ENCODE measurements around the gene UBE2E3. TPM values are rescaled to one million over a fixed set of nuclear protein-coding genes. Genes with fewer than 3 reads are reported as not detected.

UBE2E3 gene
- total RNA-seq, 1 experiment from 2014 or later: 180 TPM

DNA sequence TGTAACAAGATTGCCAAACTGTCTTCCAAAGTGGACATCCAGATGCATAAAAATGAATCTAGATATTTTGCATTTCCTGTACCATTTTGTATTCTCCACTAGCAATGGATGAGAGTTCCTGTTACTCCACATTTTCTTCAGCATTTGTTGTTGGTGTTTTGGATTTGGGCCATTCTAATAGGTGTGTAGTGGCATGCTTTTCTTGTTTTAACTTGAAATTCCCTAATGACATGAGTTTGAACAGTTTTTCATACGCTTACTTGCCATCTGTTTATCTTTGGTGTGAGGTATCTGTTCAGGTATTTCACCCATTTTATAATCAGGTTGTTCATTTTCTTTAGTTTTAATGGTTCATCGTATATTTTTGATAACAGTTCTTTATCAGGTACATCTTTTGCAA, 73.9 kb downstream of the UBE2E3 start:
- no TSS peak for BruUV-seq (replicated peaks)

DNA sequence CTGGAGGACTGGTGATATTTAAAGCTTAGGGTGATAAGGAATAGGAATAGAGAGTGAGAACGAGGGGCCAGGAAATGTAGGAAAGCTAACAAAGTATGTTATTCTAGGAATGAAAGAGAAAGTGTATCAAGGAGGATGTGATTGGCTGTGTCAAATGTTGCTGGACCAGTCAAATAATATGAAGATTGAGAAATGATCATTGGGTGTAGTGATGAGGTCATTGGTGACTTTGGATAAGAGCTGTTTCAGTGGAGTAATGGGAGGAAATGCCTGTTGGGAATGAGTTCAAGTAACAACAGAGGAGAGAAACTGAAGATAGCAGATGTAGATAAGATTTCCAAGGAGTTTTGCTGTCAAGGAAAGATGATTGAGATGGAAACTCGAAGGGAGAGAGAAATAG, 74.4 kb downstream of the UBE2E3 start:
- no peak overlapping the region for H2AFZ ChIP-seq
- H3K27me3 ChIP-seq (ENCODE audit: insufficient read depth, low read depth): no peaks in the 10 kb centered on the region
- ChIA-PET CTCF (no interaction called here), POLR2A (ENCODE audit: unreplicated experiment) (no interaction called here)
- H3F3A ChIP-seq (ENCODE audit: insufficient read depth, low read depth): peaks cover 8% of the 10 kb centered on the region; the same call in 1 of the 2 replicates
- H3K36me3 ChIP-seq (ENCODE audit: low read depth): 0 out of 2 replicates have a peak, but pooled peaks cover 6% of the 10 kb centered on the region
- intact Hi-C loops (cut with micrococcal nuclease; ENCODE audit: unreplicated experiment): loop anchor here (10.0 kb wide), 1 partner anchor 180 kb away; no protein-coding TSS in a partner anchor
- no TSS peak for BruUV-seq (replicated peaks)
- H3K4me1 ChIP-seq (replicated peaks; ENCODE audit: insufficient read depth): no peaks in the 10 kb centered on the region
- H3K4me2 ChIP-seq: no peak overlapping the region
- H3K27ac ChIP-seq: no peak overlapping the region
- peaks cover 54% of the 10 kb centered on the region for H3K79me2 ChIP-seq (ENCODE audit: low read depth)
- TF ChIP-seq EZH2 (IDR thresholded peaks at IDR 0.05; ENCODE audit: low read depth): no peak
- TF ChIP-seq, protein P1, sequence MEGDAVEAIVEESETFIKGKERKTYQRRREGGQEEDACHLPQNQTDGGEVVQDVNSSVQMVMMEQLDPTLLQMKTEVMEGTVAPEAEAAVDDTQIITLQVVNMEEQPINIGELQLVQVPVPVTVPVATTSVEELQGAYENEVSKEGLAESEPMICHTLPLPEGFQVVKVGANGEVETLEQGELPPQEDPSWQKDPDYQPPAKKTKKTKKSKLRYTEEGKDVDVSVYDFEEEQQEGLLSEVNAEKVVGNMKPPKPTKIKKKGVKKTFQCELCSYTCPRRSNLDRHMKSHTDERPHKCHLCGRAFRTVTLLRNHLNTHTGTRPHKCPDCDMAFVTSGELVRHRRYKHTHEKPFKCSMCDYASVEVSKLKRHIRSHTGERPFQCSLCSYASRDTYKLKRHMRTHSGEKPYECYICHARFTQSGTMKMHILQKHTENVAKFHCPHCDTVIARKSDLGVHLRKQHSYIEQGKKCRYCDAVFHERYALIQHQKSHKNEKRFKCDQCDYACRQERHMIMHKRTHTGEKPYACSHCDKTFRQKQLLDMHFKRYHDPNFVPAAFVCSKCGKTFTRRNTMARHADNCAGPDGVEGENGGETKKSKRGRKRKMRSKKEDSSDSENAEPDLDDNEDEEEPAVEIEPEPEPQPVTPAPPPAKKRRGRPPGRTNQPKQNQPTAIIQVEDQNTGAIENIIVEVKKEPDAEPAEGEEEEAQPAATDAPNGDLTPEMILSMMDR (conservative IDR thresholded peaks at IDR 0.05): no peak
- no peak for DNase-seq
- no peaks in the 10 kb centered on the region for H3K9me2 ChIP-seq (ENCODE audit: insufficient read depth)
- 0 out of 2 replicates have a peak, but pooled peaks cover 6% of the 10 kb centered on the region for H4K20me1 ChIP-seq (ENCODE audit: insufficient read depth)
- 0 out of 2 replicates have a peak, but pooled peaks cover 4% of the 10 kb centered on the region for H3K9me3 ChIP-seq (ENCODE audit: insufficient read depth, low read depth)
- H3K4me3 ChIP-seq: no peak overlapping the region

More for the DNA sequence above, 73.9 kb downstream of the UBE2E3 start:
- 0 out of 2 replicates have a peak, but pooled peaks cover 4% of the 10 kb centered on the region for H3K9me3 ChIP-seq (ENCODE audit: insufficient read depth, low read depth)
- no peak overlapping the region for H3K27ac ChIP-seq
- H3F3A ChIP-seq (ENCODE audit: insufficient read depth, low read depth): peaks cover 8% of the 10 kb centered on the region; the same call in 1 of the 2 replicates
- H3K4me2 ChIP-seq: no peak overlapping the region
- no peak for DNase-seq
- intact Hi-C loops (cut with micrococcal nuclease; ENCODE audit: unreplicated experiment): loop anchor here (10.0 kb wide), 1 partner anchor 179 kb away; no protein-coding TSS in a partner anchor
- peaks cover 54% of the 10 kb centered on the region for H3K79me2 ChIP-seq (ENCODE audit: low read depth)
- ChIA-PET POLR2A (ENCODE audit: unreplicated experiment) (no interaction called here), CTCF (no interaction called here)
- no peak for TF ChIP-seq EZH2 (IDR thresholded peaks at IDR 0.05; ENCODE audit: low read depth)
- TF ChIP-seq, protein P1 (conservative IDR thresholded peaks at IDR 0.05): no peak
- H3K36me3 ChIP-seq (ENCODE audit: low read depth): 0 out of 2 replicates have a peak, but pooled peaks cover 6% of the 10 kb centered on the region
- H2AFZ ChIP-seq: no peak overlapping the region
- no peak overlapping the region for H3K4me3 ChIP-seq
- no peaks in the 10 kb centered on the region for H3K4me1 ChIP-seq (replicated peaks; ENCODE audit: insufficient read depth)
- 0 out of 2 replicates have a peak, but pooled peaks cover 3% of the 10 kb centered on the region for H4K20me1 ChIP-seq (ENCODE audit: insufficient read depth)
- no peaks in the 10 kb centered on the region for H3K27me3 ChIP-seq (ENCODE audit: insufficient read depth, low read depth)
- H3K9me2 ChIP-seq (ENCODE audit: insufficient read depth): no peaks in the 10 kb centered on the region

DNA sequence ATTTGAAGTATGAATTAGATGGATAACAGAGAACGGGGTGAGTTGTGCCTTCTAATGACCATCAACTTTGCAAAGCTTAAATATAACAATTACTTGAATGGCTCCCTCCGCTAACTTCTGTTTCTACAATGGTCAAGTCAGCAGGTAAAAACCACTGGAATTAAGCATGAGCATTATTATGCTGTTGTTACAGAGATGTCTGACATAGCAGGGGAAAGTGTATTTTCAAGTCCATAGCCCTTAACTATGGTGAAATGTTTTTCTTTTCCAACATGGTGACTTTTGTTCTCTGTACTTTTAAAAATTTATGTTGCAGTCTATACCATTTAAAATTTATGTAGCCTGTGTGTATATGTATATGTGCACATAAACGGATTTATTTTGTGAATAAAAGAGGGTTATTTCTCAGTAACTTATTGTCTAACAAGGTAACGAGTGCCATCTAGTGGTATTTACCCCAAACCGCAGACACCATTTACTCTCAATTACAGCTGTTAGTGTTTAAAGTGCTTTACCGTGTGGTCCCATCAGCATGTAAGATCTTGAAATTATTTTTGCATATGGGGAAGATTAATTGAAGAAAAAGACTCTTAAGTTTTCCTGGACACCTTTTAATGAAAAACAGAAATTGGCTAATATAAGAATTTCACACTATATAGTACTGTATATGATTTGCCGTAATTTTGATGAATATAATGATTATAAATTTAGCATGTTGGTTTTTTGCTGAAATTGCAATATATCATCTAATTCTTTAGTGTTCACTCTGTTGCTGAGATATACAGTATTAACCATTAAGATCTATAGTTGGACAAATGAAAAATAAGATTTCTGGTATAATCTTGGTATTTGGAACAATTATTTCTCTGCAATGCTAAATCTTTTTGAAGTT, 78.2 kb downstream of the UBE2E3 start:
- Histone ChIP-seq H3K79me2 (ENCODE audit: low read depth) (peaks cover 34% of the 10 kb centered on the region), H3K27me3 (ENCODE audit: insufficient read depth, low read depth) (no peaks in the 10 kb centered on the region), H4K20me1 (ENCODE audit: insufficient read depth) (0 out of 2 replicates have a peak, but pooled peaks cover 7% of the 10 kb centered on the region), H2AFZ (no peak overlapping the region), H3K27ac (no peak overlapping the region), H3K4me2 (no peak overlapping the region), H3K4me1 (replicated peaks; ENCODE audit: insufficient read depth) (no peaks in the 10 kb centered on the region), H3K9me3 (ENCODE audit: insufficient read depth, low read depth) (0 out of 2 replicates have a peak, but pooled peaks cover 4% of the 10 kb centered on the region), H3K4me3 (no peak overlapping the region), H3K9me2 (ENCODE audit: insufficient read depth) (no peaks in the 10 kb centered on the region), H3K36me3 (ENCODE audit: low read depth) (peaks cover 26% of the 10 kb centered on the region; the same call in 1 of the 2 replicates), H3F3A (ENCODE audit: insufficient read depth, low read depth) (peaks cover 8% of the 10 kb centered on the region; the same call in 1 of the 2 replicates)
- ChIA-PET CTCF (interaction anchor here (0.6 to 1.0 kb wide), 4 partner anchors 12 to 933 kb away, joined by 3 to 7 read pairs (median 4); no protein-coding TSS in a partner anchor), POLR2A (ENCODE audit: unreplicated experiment) (interaction anchor here (0.5 kb wide), 1 partner anchor 10 kb away, joined by 5 read pairs; no protein-coding TSS in a partner anchor)
- peak in 1 of 2 experiments; percentile 56 for DNase-seq
- BruUV-seq (replicated peaks): no TSS peak
- TF ChIP-seq, protein P1 (conservative IDR thresholded peaks at IDR 0.05): peak; percentile 99
- TF ChIP-seq EZH2 (IDR thresholded peaks at IDR 0.05; ENCODE audit: low read depth): no peak
- intact Hi-C loops (cut with micrococcal nuclease; ENCODE audit: unreplicated experiment): loop anchor here (1.0 to 10.0 kb wide), 3 partner anchors 184 to 933 kb away; no protein-coding TSS in a partner anchor

Measured in PC-9 (cell line).